Ishikawa (cell line): Measurements from ENCODE around the gene HNRNPM.

Experiments used
- CEBPB ChIP-seq: IDR thresholded peaks from 2 replicates; pipeline ENCODE4 v1.6.1; 2012
- CREB1 ChIP-seq: IDR thresholded peaks from 2 replicates; pipeline ENCODE4 v1.6.1; 2012; ENCODE audit warnings: low read depth
- EP300 ChIP-seq: IDR thresholded peaks from 2 replicates; pipeline ENCODE4 v1.6.1; 2012; ENCODE audit warnings: borderline replicate concordance
- NFIC ChIP-seq: IDR thresholded peaks from 2 replicates; pipeline ENCODE4 v1.6.1; 2012
- RAD21 ChIP-seq: IDR thresholded peaks from 2 replicates; pipeline ENCODE4 v1.6.1; 2012; ENCODE audit warnings: low read depth
- TAF1 ChIP-seq: IDR thresholded peaks from 2 replicates; pipeline ENCODE4 v1.6.1; 2012; ENCODE audit warnings: low read depth, mild to moderate bottlenecking
- YY1 ChIP-seq: IDR thresholded peaks from 2 replicates; pipeline ENCODE4 v1.6.1; 2012; ENCODE audit warnings: low read depth
- ZBTB7A ChIP-seq: IDR thresholded peaks from 2 replicates; pipeline ENCODE4 v1.6.1; 2012; ENCODE audit warnings: low read depth

DNA sequence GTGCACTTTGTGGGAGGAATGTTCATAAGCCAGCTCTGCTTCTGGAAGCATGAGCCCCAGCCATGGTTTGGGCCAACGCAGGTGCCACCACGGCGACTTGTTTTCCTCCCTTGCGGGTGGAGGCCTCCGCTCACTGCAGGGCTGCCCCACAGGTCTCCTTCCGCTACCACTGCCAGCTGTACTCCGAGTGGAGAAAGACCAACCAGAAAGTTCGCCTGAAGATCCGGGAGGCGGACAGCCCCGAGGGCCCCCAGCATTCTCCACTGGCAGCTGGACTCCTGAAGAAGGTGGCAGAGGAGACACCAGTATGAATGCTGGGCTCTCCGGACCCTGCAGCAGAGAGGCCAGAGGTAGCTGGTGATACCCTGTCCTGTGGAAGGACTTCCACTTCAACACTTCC, 6.5 kb upstream of the HNRNPM start:
- TF ChIP-seq RAD21 (no peak), CEBPB (no peak), TAF1 (no peak), NFIC (no peak), EP300 (no peak), CREB1 (no peak), ZBTB7A (no peak), YY1 (no peak)
